Fibroblast of skin of left quadriceps (primary cell): Measurements from ENCODE around the gene MACF1.
"Not testable (repeated sequence)": the region's sequence is repeated elsewhere in the genome, so short reads cannot be mapped to it uniquely, and the experiment has no call there.

Experiments used
- DNase-seq, 2 experiments: peaks; one replicate each; pipeline ENCODE4 v3.0.0-alpha.2; 2013; ENCODE audit warnings: low read depth in 2 of 2

Gene MACF1

GRCh38 chr1:39514710-39515124, 310.2 kb downstream of the MACF1 start:
- DNase-seq, result not testable (repeated sequence)

GRCh38 chr1:39515131-39516086, 310.9 kb downstream of the MACF1 start:
- DNase-seq, result not testable (repeated sequence)

DNA sequence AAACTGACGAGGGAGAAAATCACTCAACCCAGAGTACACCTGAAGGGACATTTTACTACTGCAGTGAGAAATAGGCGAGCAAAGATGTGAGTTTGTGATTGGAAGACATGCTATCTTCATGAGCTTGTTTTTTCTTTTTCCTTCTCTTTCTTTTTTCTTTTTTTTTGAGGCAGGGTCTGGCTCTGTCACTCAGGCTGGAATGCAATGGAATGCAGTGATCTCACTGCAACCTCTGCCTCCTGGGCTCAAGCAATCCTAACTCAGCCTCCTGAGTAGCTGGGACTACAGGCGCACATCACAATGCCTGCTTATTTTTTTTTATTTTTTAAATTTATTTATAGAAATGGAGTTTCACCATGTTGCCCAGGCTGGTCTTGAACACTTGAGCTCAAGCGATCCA, 312.3 kb downstream of the MACF1 start:
- DNase-seq, result not testable (repeated sequence)

- DNase-seq, result not testable (repeated sequence)
These were observed 313.4 kb downstream of the MACF1 start for GRCh38 chr1:39517936-39518335.

- not testable (repeated sequence) for DNase-seq
These were observed 314.9 kb downstream of the MACF1 start for GRCh38 chr1:39519376-39519775.

- not testable (repeated sequence) for DNase-seq
These were observed 317.7 kb downstream of the MACF1 start for GRCh38 chr1:39522221-39522620.

DNA sequence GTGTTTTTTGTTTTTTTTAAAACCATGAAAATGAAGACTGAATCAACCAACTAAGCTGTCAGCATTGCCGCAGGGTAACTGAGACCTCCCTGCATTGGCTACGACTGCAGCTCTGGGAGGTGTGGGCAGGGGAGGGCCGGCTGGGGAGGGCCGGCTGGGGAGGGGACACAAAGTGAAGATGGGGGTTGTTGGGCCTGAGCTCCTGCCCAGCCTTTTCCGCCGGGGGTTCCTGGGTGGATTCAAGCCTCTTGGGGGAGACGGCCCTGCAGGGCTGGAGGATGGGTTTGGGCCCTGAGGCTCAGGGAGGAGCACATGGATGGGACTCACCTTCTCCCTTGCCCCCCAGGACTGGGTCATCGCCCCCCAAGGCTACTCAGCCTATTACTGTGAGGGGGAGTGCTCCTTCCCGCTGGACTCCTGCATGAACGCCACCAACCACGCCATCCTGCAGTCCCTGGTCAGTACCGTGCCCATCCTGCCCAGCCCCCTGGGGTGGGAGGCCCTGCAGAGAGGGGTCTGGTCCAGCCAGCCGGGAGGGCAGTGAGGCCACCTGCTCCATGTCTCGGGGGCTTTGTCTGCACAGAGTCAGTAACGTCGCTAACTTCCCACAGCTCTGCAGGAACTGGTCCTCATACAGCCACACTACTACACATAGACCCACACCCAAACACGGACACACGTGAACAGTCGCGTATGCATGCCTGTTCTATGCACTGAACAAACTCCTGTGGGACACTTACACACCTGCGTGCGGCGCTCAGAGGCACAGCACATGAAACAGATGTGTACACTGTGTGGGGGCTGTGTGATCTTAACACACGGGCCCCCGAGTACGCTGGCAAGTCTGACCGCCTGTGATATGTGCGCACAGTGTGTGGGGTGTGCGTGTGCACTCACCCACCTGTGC, 318.4 kb downstream of the MACF1 start:
- no peak for DNase-seq

DNA sequence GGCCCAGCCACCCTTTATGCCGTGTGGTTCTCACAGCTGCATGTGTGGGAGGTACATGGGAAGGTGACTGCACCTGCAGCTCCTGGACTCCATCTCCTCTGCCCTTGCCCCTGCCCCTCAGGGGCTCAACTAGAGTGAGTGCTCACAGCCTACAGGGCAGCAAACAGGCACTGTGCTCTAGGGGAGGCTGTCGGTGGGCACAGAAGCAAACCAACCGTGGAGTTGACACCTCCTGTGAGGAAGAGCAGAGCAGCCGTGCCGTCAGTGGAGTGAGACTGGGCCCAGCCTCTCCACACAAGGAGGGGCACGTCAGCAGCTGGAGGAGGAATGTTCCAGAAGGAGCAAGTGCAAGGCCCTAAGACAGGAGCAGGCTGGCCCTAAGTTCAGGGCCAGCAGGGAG, 319.7 kb downstream of the MACF1 start:
- no peak for DNase-seq

DNA sequence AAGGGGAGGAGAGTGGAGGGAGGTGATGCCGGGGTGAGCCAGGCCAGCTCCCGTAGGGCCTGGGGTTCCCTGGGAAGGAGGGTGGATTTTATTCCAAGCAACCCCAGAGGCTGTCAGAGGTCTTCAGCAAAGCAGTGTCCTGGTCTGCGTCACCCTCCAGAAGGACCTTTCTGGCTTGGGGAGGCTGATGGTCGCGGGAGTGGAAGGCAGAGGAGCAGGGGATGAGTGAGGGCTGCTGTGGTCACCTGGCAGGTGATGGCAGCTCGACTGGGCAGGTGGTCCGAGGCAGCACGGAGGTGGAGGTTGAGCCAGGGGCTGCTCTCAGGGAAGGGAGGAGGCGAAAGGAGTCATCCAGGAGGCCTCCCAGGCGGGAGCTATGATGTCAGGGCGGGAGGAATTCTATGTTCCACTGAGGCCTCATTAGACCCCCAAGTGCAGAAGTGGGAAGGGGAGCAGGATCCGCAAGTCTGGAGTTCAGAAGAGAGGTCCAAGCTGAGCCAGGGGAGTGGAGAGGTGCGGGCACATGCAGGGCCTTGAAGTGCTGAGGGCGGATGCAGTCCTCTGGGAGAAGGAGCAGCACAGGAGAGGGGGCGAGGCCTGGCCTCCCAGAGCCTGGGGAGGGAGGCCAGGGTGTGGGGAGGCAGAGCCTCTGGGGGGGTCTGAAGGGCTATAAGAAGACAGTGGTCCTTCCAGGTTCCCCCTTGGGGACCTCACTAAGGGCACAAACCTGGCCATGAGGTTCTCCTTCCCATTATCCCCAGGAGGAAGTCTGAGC, 320.3 kb downstream of the MACF1 start:
- DNase-seq, result no peak

DNA sequence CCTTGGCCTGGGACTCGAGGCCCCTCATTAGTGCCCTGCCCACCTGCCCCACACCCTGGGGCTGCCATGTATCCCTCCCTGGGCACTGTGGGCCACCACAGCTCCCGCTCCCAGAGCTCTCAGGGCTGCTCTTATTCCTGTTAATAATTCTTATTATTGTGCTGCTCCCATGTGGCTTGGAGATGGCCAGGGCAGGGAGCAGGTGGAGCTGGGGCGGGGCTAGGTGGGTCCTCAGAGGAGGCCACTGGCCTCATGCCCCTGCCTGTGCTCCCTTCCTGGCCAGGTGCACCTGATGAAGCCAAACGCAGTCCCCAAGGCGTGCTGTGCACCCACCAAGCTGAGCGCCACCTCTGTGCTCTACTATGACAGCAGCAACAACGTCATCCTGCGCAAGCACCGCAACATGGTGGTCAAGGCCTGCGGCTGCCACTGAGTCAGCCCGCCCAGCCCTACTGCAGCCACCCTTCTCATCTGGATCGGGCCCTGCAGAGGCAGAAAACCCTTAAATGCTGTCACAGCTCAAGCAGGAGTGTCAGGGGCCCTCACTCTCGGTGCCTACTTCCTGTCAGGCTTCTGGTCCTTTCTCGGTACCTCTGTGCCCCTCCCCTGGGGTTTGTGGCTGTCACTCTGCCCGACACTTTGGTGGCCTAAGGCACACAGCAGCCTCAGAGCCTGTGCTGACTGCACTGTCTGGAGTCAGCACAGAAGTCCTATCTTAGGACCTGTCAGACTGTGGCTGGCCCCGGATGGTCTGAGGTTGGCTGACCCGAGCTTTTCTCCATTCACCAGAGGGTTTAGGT, 321.1 kb downstream of the MACF1 start:
- no peak for DNase-seq

DNA sequence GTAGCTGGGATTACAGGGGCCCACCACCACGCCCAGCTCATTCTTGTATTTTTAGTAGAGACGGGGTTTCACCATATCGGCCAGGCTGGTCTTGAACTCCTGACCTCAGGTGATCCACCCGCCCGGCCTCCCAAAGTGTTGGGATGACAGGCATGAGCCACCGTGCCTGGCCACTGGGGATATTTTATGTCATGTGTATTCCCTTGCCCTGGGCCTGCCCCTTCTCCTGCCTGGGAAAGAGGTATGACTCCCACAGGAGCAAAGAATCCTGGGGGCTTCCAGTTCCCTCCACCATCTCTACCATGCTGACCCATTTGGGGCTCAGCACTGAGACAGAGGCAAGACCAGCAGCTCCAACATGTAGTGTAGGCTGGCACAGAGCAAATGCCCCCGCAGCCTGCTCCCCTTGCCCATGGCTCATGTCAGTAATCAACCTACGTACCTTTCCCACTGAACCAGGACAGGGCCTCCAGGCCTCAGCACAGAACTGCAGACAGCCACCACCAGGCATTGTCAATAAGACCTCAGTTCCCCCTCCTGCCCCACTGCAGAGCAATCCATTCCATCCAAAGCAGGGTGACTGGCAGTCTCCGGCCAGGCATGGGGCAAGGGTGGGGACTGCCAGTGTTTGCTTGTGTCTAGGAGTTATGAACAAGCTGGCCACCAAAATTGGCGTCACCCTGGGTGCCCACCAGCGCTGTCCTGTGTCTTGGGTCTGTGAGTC, 322.1 kb downstream of the MACF1 start:
- DNase-seq, result no peak

GRCh38 chr1:39527190-39527579, 322.7 kb downstream of the MACF1 start:
- DNase-seq, result not testable (repeated sequence)

DNA sequence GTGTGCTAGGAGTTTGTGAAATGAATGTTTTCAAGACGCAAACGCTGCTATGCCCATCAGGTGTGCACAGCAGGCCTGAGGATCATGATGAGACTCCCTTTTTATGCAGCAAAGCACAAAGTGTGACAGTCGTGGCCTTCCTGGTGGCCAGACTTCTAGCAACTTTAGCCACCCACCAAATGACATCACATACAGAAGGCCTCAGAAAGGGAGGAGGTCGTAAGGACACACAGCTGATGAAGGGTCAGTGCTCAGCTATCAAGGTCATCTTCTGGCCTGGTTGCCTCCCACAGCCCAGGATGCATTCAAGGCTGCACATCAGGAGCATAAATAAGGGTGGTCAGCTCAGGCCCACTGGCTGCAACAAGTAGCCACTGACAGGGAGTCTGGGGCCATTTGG, 323.6 kb downstream of the MACF1 start:
- DNase-seq, result no peak

DNA sequence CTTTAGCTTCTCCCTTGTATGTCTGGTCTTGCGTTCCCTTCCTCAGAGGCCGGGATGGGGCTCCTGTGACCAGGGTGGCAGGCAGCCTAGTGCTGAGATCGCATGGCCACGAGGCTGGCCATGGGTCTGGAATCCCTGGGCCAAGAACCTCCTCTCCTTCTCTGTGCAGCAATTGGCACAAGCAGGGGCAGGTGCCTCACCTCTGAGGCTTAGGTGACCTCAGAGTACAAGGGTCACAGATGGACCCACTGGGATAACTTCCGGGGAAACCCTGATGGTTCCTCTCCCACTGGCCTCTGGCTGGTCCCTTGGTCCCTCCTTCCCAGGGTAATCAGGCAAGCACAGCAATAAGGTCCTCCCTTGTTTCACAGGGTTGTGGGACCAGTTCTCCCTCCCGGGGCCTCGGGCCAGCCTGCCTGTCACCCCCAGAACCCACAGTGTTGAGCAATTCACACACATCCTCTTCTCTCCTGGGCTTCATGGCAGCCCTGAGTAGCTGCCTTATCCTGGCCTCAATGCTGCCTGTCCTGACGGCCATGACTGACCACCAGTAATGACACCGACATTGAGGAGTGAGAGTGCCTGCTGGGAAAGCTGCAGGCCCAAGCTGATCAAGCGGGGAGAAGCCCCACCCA, 325.5 kb downstream of the MACF1 start:
- DNase-seq, result no peak

- DNase-seq, result no peak
These were observed 327.0 kb downstream of the MACF1 start for GRCh38 chr1:39531526-39531925.

GRCh38 chr1:39533442-39533841, 328.9 kb downstream of the MACF1 start:
- no peak for DNase-seq
